GM12872 (cell line): ENCODE results near the gene UBE2G1.

Source experiments
- TF ChIP-seq, protein P1 (sequence below): IDR thresholded peaks from 3 replicates; pipeline ENCODE4 v1.5.1; 2011; ENCODE audit warnings: low read depth, mild to moderate bottlenecking, low read length, moderate library complexity; ENCODE audit not compliant: insufficient read depth

The UBE2G1 gene

DNA sequence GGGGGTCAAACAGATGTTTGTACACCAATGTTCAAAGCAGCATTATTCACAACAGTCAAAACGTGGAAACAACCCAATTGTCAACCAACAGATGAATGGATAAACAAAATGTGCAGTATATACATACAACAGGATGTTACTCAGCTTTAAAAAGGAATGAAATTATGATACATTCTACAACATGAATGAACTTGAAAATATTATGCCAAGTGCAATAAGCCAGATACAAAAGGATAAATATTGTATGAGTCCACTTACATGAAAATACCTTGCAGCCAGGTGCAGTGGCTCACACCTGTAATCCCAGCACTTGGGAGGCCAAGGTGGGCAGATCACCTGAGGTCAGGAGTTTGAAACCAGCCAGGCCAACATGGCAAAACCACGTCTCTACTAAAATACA, 39.9 kb downstream of the UBE2G1 start:
- TF ChIP-seq, protein P1, sequence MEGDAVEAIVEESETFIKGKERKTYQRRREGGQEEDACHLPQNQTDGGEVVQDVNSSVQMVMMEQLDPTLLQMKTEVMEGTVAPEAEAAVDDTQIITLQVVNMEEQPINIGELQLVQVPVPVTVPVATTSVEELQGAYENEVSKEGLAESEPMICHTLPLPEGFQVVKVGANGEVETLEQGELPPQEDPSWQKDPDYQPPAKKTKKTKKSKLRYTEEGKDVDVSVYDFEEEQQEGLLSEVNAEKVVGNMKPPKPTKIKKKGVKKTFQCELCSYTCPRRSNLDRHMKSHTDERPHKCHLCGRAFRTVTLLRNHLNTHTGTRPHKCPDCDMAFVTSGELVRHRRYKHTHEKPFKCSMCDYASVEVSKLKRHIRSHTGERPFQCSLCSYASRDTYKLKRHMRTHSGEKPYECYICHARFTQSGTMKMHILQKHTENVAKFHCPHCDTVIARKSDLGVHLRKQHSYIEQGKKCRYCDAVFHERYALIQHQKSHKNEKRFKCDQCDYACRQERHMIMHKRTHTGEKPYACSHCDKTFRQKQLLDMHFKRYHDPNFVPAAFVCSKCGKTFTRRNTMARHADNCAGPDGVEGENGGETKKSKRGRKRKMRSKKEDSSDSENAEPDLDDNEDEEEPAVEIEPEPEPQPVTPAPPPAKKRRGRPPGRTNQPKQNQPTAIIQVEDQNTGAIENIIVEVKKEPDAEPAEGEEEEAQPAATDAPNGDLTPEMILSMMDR: no peak

DNA sequence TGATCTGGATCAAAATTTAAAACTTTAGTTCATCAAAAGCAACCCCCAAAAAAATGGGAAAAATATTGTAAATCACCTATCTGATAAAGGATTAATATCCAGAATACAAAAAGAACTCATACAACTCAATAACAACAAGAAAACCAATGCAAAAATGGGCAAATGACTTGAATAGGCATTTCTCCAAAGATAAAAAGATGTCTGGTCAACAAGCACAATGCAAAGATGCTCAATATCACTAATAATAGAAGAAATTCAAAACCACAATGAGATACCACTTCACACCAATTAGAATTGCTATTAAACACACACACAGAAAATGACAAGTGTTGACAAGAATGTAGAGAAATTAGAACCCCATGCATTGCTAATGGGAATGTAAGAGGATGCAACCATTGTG, 40.4 kb downstream of the UBE2G1 start:
- TF ChIP-seq, protein P1: no peak

DNA sequence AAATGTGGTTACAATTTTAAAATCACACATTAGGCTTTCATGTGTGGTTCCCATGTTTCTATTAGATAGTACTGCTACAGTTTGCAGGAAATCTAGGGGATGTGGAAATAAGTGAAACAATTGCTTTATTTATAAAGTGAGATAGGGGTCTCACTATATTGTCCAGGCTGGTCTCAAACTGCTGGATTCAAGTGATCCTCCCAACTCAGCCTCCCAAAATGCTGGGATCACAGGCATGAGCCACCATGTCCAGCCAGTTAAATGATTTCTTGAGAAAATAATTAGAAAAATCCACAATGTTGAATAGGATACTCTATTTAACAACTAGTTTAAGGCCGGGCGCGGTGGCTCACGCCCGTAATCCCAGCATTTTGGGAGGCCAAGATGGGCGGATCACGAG, 42.0 kb downstream of the UBE2G1 start:
- TF ChIP-seq, protein P1: no peak

DNA sequence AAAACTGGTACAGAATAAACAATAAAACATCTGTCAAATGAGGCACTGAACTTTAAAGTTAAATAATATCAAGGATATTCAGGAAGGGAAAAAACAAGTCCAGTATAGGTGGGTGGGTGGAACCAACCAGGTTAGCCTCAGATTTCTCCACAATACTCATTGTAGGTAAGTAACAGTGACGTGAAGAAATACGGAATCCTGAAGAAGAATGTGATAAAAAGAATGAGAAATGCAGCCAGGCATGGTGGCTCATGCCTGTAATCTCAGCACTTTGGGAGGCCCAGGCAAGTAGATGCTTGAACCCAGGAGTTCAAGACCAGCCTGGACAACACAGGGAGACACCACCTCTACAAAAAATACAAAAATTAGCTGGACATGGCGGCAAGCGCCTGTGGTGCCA, 47.3 kb downstream of the UBE2G1 start:
- TF ChIP-seq, protein P1: no peak

DNA sequence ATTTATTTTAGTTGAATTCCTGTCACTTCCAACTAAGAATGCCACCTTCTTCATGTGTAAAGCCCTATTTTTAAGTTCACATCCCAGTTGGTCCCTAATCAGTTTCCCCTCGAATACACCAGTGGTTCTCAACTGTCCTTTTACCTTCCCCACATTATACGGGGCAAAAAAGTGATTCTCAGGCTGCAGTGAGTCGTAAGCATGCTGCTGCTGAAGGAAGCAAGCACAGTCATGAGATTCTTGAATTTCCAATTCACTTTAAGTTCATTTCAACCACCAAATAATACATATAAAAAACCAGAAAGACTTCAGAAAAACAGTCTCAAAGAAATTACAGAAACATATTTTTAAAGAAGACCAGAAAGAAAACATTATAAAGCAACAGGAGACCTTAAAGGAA, 47.9 kb downstream of the UBE2G1 start:
- TF ChIP-seq, protein P1: no peak

DNA sequence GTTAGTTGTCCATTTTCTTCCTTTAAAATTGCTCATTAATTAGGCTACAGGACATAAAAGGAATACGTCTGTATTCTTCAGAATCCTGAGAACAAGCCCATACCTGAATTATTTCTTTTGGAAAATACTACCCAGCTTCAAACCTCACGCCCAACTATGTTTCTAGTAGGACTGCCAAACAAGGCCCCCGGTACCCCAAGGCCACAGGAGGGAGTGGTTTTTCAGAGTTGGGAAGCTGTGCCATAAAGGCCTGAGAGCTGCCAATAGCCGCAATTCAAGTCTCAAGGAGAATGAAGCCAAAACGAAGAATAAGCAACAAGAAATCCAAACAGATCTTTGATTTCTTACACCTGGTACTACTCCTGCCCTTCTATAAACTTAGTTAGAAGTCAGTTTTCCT, 48.3 kb downstream of the UBE2G1 start:
- TF ChIP-seq, protein P1: no peak

DNA sequence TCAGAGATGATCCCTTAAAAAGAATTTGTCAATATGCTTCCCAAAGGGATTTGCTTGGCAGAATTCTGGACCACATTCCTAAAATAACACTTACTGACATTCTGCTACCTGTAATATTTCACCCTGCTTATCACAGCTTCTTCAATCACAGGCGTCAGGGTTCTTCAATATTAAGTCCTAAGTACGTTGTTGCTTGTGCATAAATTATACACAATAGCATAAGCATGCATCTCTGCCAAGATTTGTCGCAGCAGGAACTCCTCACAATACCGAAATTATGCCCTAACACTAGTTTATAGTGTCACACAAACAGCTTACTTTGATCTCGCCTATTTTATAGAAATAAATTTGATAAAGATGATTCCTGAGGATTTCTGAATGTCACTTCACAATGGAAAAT, 48.9 kb downstream of the UBE2G1 start:
- TF ChIP-seq, protein P1: no peak

DNA sequence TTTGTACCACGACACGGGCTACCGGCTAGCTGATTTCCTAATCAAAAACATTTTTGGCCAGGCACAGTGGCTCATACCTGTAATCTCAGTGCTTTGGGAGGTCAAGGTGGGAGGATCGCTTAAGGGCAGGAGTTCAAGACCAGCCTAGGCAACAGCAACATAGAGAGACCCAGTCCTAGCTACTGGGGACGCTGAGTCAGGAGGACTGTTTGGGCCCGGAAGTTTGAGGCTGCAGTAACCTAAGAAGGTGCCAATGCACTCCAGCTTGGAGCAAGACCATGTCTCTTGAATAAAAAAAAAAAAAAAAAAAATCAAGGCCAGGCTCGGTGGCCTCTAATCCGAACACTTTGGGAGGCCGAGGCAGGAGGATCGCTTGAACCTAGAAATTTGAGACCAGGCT, 49.8 kb downstream of the UBE2G1 start:
- TF ChIP-seq, protein P1: no peak
